GM23338 (cell line): ENCODE measurements around the gene MGLL. TPM values are rescaled to one million over a fixed set of nuclear protein-coding genes. Genes with fewer than 3 reads are reported as not detected.

Experiments
- ATAC-seq: fragments of 200-7000 bp; cut with Tn5 transposase; 3 replicates; pipeline ENCODE4 v1.9.1; 2020
- DNase-seq: peaks from one replicate; pipeline ENCODE4 v3.0.0-alpha.2; 2015; ENCODE audit warnings: low spot score
- H2AFZ ChIP-seq: fragments of 200-600 bp; sonication (generic); 2 replicates; pipeline ENCODE4 v1.8.0; 2016; ENCODE audit warnings: antibody characterized with exemption, mild to moderate bottlenecking, moderate library complexity
- H3F3A ChIP-seq: fragments of 200-600 bp; sonication (generic); replicated peaks from 2 replicates; pipeline ENCODE4 v1.8.0; 2017; ENCODE audit warnings: antibody characterized with exemption, mixed run types, low read depth
- H3K27ac ChIP-seq: fragments of 200-600 bp; sonication (generic); 2 replicates; pipeline ENCODE4 v1.6.1; 2016; ENCODE audit warnings: low read depth
- H3K27me3 ChIP-seq: fragments of 200-600 bp; sonication (generic); 2 replicates; pipeline ENCODE4 v1.8.0; 2016; ENCODE audit warnings: mild to moderate bottlenecking, mixed run types, moderate library complexity; ENCODE audit not compliant: insufficient read depth
- H3K36me3 ChIP-seq: fragments of 200-600 bp; sonication (generic); 2 replicates; pipeline ENCODE4 v1.8.0; 2016; ENCODE audit warnings: mild to moderate bottlenecking; ENCODE audit not compliant: insufficient read depth
- H3K4me1 ChIP-seq: fragments of 200-600 bp; sonication (generic); 2 replicates; pipeline ENCODE4 v1.8.0; 2016; ENCODE audit warnings: mild to moderate bottlenecking, moderate library complexity; ENCODE audit not compliant: insufficient read depth
- H3K4me2 ChIP-seq: fragments of 200-600 bp; sonication (generic); 2 replicates; pipeline ENCODE4 v1.7.1; 2017; ENCODE audit warnings: mixed run types
- H3K4me3 ChIP-seq: fragments of 200-600 bp; sonication (generic); 2 replicates; pipeline ENCODE4 v1.6.1; 2016; ENCODE audit warnings: mixed run types
- H3K79me2 ChIP-seq: fragments of 200-600 bp; sonication (generic); replicated peaks from 2 replicates; pipeline ENCODE4 v1.8.0; 2017; ENCODE audit warnings: mild to moderate bottlenecking; ENCODE audit not compliant: insufficient read depth
- H3K9me2 ChIP-seq: fragments of 200-600 bp; sonication (generic); 2 replicates; pipeline ENCODE4 v1.8.0; 2017; ENCODE audit not compliant: insufficient read depth
- H4K20me1 ChIP-seq: fragments of 200-600 bp; sonication (generic); replicated peaks from 2 replicates; pipeline ENCODE4 v1.8.0; 2017; ENCODE audit warnings: mild to moderate bottlenecking; ENCODE audit not compliant: insufficient read depth
- H3K27ac Mint-ChIP-seq: 2 replicates; pipeline ENCODE4 v1.8.0; 2020; ENCODE audit warnings: inconsistent platforms, mild to moderate bottlenecking, moderate library complexity, mixed read lengths
- H3K27me3 Mint-ChIP-seq: 3 replicates; pipeline ENCODE4 v1.8.0; 2022; ENCODE audit warnings: low read depth, mild to moderate bottlenecking, moderate library complexity, mixed read lengths, inconsistent platforms; ENCODE audit not compliant: insufficient read depth, poor library complexity
- H3K36me3 Mint-ChIP-seq: 3 replicates; pipeline ENCODE4 v1.8.0; 2021; ENCODE audit warnings: low read depth, mild to moderate bottlenecking, inconsistent platforms, moderate library complexity, mixed read lengths
- H3K4me1 Mint-ChIP-seq: 3 replicates; pipeline ENCODE4 v1.8.0; 2020; ENCODE audit warnings: mild to moderate bottlenecking, inconsistent platforms, mixed read lengths
- H3K4me3 Mint-ChIP-seq: 3 replicates; pipeline ENCODE4 v1.8.0; 2021; ENCODE audit warnings: moderate library complexity, mild to moderate bottlenecking, inconsistent platforms, mixed read lengths
- H3K9me3 Mint-ChIP-seq: 3 replicates; pipeline ENCODE4 v1.8.0; 2020; ENCODE audit warnings: moderate library complexity, mild to moderate bottlenecking, inconsistent platforms, mixed read lengths
- CREB1 ChIP-seq: fragments of 250-450 bp; sonication (Bioruptor Pico); IDR thresholded peaks from 2 replicates; pipeline ENCODE4 v1.5.0; 2020; ENCODE audit warnings: low read depth, mild to moderate bottlenecking, moderate library complexity
- CTCF ChIP-seq, 2 experiments: fragments of 200-600 bp in 1 of 2; sonication (generic) in 1 of 2; conservative IDR thresholded peaks; 2 replicates each; pipeline versions ENCODE4 v1.5.1 to v1.6.1; 2016 to 2017; ENCODE audit warnings: antibody characterized with exemption in 2 of 2, low read depth in 2 of 2, mild to moderate bottlenecking in 2 of 2, moderate library complexity in 1 of 2
- ETS1 ChIP-seq: IDR thresholded peaks from 2 replicates; pipeline ENCODE4 v1.6.1; 2016; ENCODE audit warnings: antibody characterized with exemption
- EZH2 ChIP-seq: fragments of 200-600 bp; sonication (generic); IDR thresholded peaks from one replicate; pipeline ENCODE4 v1.8.0; 2017; ENCODE audit warnings: antibody characterized with exemption, mild to moderate bottlenecking, low read depth; ENCODE audit not compliant: unreplicated experiment
- EZH2phosphoT487 ChIP-seq: fragments of 200-600 bp; sonication (generic); IDR thresholded peaks from one replicate; pipeline ENCODE4 v1.8.1; 2018; ENCODE audit warnings: antibody characterized with exemption; ENCODE audit not compliant: unreplicated experiment
- JUNB ChIP-seq: IDR thresholded peaks from one replicate; pipeline ENCODE4 v1.6.1; 2016; ENCODE audit warnings: antibody characterized with exemption; ENCODE audit not compliant: unreplicated experiment
- NANOG ChIP-seq: IDR thresholded peaks from 2 replicates; pipeline ENCODE4 v1.6.1; 2016; ENCODE audit warnings: antibody characterized with exemption, borderline replicate concordance
- POLR2AphosphoS5 ChIP-seq: IDR thresholded peaks from 2 replicates; pipeline ENCODE4 v1.6.1; 2016; ENCODE audit warnings: antibody characterized with exemption, low read depth
- REST ChIP-seq: IDR thresholded peaks from one replicate; pipeline ENCODE4 v1.6.1; 2018; ENCODE audit warnings: antibody characterized with exemption; ENCODE audit not compliant: unreplicated experiment
- STAT1 ChIP-seq: IDR thresholded peaks from one replicate; pipeline ENCODE4 v1.6.1; 2016; ENCODE audit warnings: antibody characterized with exemption; ENCODE audit not compliant: unreplicated experiment
- ZNF114 ChIP-seq: fragments of 250-450 bp; sonication (Bioruptor Pico); IDR thresholded peaks from 2 replicates; pipeline ENCODE4 v1.5.0; 2020; ENCODE audit warnings: mild to moderate bottlenecking, moderate library complexity
- ZNF331 ChIP-seq: fragments of 250-450 bp; sonication (Bioruptor Pico); IDR thresholded peaks from 2 replicates; pipeline ENCODE4 v1.5.0; 2020; ENCODE audit warnings: low read depth, mild to moderate bottlenecking, moderate library complexity
- ZNF462 ChIP-seq: fragments of 250-450 bp; sonication (Bioruptor Pico); IDR thresholded peaks from 2 replicates; pipeline ENCODE4 v1.5.0; 2020; ENCODE audit warnings: mild to moderate bottlenecking, moderate library complexity
- polyA plus RNA-seq: library from polyadenylated mRNA; unstranded; fragments of >200 nt; fragmentation: Nextera tagmentation; extraction: Ambion mirVana; gene quantifications from 2 replicates; pipeline ENCODE4 v1.2.1, GENCODE V29; 2016
- total RNA-seq: library from RNA; depleted of rRNA; stranded (reverse); fragments of >200 nt; shearing (Covaris generic); gene quantifications from 2 replicates; pipeline ENCODE4 v1.2.3, GENCODE V29; 2014

MGLL gene
- total and polyA plus RNA-seq, 2 experiments from 2014 or later: 0.71 to 0.83 TPM

- Histone ChIP-seq H3K4me1 (no peaks in the 10 kb centered on the region), H3K4me2 (no peak overlapping the region), H3K27me3 (no peaks in the 10 kb centered on the region), H4K20me1 (no peaks in the 10 kb centered on the region), H3K4me3 (no peak overlapping the region), H3F3A (no peaks in the 10 kb centered on the region), H3K27ac (no peak overlapping the region), H3K36me3 (no peaks in the 10 kb centered on the region), H3K9me2 (no peaks in the 10 kb centered on the region), H2AFZ (no peak overlapping the region), H3K79me2 (no peaks in the 10 kb centered on the region)
- H3K27me3 Mint-ChIP-seq: peaks cover 6% of the 10 kb centered on the region
- no peaks in the 10 kb centered on the region for H3K36me3 Mint-ChIP-seq
- ATAC-seq: no peak
- TF ChIP-seq CREB1: no peak
- no peak for TF ChIP-seq ZNF462 (CRISPR knock-in tag)
- no peak for TF ChIP-seq REST
- TF ChIP-seq STAT1: no peak
- TF ChIP-seq ZNF114: no peak
- no peak for TF ChIP-seq POLR2AphosphoS5
- no peak for TF ChIP-seq EZH2phosphoT487
- no peak for TF ChIP-seq ZNF331
- TF ChIP-seq ETS1: no peak
- no peak for TF ChIP-seq JUNB
- TF ChIP-seq CTCF (conservative IDR thresholded peaks at IDR 0.05; ENCODE audit: low read depth in 2 of 2): no peak
- no peak for TF ChIP-seq NANOG
- TF ChIP-seq EZH2: no peak
- H3K4me3 Mint-ChIP-seq: no peak overlapping the region
- no peaks in the 10 kb centered on the region; the same call in 2 of the 3 replicates for H3K9me3 Mint-ChIP-seq
- H3K4me1 Mint-ChIP-seq: peaks cover 11% of the 10 kb centered on the region
- H3K27ac Mint-ChIP-seq: no peak overlapping the region
- no peak for DNase-seq
These were observed 74.4 kb downstream of the MGLL start for GRCh38 chr3:127747751-127748521.
